ENCODE results near the gene OLIG3.

- TF ChIP-seq CTCF (IDR thresholded peaks at IDR 0.05), result no peak
- no peak for TF ChIP-seq POLR2AphosphoS5 (IDR thresholded peaks at IDR 0.05)
- TF ChIP-seq EP300 (IDR thresholded peaks at IDR 0.05), result no peak
- TF ChIP-seq POLR2A (IDR thresholded peaks at IDR 0.05), result no peak
These were observed 4.4 kb upstream of the OLIG3 start for GRCh38 chr6:137498481-137499190.
